ENCODE results near the gene RPL10A. TPM values are rescaled to one million over a fixed set of nuclear protein-coding genes. Genes with fewer than 3 reads are reported as not detected.

The RPL10A gene
- polyA plus RNA-seq, 3 donors: 345 to 1,242 (median 421) TPM

DNA sequence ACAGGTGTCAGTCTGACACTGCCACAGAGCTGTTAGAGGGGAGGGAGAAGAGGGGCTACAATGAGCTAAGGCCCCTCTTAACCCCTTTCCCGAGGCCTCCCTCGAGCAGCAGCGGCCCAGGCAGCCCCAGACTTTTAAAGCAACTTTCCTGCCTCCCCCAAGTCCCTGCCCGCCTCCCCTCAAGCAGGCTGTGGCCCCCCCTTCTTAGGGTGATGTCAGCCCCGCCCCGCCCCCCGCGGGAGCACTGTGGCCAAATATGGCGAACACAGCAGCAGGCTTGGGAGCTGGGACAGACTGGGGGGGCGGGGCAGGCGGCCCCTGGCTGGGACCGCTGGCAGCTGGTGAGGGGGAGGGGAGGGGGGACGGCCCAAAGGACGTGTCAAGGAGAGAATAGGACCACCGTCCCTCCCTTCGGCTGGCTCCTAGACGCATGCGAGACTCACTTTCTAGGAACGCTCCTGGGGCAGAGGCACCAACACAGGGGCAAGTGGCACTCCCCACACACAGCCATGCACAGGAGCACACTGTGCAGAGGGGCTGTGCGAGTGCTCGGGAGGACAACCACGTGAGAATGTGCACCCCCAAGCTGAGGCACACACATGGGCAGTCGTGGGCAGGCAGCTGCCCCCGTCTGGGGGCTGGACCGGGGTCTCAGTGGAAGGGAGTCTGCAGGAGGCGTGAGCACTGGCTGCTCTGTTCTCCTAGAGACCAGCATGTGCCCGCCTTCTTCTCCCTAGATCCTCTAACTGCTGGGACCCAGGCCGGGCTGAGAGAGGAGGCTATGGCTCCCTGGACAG lies 22.0 kb downstream of the RPL10A start:
- TF ChIP-seq, protein P1, sequence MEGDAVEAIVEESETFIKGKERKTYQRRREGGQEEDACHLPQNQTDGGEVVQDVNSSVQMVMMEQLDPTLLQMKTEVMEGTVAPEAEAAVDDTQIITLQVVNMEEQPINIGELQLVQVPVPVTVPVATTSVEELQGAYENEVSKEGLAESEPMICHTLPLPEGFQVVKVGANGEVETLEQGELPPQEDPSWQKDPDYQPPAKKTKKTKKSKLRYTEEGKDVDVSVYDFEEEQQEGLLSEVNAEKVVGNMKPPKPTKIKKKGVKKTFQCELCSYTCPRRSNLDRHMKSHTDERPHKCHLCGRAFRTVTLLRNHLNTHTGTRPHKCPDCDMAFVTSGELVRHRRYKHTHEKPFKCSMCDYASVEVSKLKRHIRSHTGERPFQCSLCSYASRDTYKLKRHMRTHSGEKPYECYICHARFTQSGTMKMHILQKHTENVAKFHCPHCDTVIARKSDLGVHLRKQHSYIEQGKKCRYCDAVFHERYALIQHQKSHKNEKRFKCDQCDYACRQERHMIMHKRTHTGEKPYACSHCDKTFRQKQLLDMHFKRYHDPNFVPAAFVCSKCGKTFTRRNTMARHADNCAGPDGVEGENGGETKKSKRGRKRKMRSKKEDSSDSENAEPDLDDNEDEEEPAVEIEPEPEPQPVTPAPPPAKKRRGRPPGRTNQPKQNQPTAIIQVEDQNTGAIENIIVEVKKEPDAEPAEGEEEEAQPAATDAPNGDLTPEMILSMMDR (IDR thresholded peaks at IDR 0.05): no peak
- Histone ChIP-seq H3K4me3 (replicated peaks in 1 of 3; ENCODE audit: low read depth in 2 of 3, low read length in 3 of 3) (no peak overlapping the region), H3K9ac (ENCODE audit: insufficient read depth, low read length, poor library complexity, severe bottlenecking) (no peak overlapping the region), H3K4me1 (ENCODE audit: control insufficient read depth in 1 of 2, insufficient read depth in 2 of 2, low read length in 2 of 2) (peaks cover 35 to 36% of the 10 kb centered on the region in 2 donors), H3K36me3 (replicated peaks in 1 of 2; ENCODE audit: control insufficient read depth in 1 of 2, insufficient read depth in 2 of 2, low read length in 2 of 2) (no peaks in the 10 kb centered on the region), H3K4me2 (replicated peaks; ENCODE audit: extremely low read depth, low read length, poor library complexity, severe bottlenecking) (no peak overlapping the region), H2AFZ (ENCODE audit: insufficient read depth, low read depth, low read length, poor library complexity, severe bottlenecking) (no peak overlapping the region), H3K27me3 (ENCODE audit: control insufficient read depth in 2 of 2, insufficient read depth in 2 of 2, low read length in 2 of 2) (peaks cover 5 to 56% of the 10 kb centered on the region in 2 donors), H3K79me2 (ENCODE audit: insufficient read depth, low read length) (no peaks in the 10 kb centered on the region), H3K9me3 (replicated peaks in 1 of 2; ENCODE audit: control insufficient read depth in 1 of 2, insufficient read depth in 1 of 2, low read length in 2 of 2) (no peaks in the 10 kb centered on the region), H3K27ac (ENCODE audit: low read depth in 1 of 2, low read length in 2 of 2) (no peak overlapping the region), H4K20me1 (ENCODE audit: insufficient read depth, low read length) (peaks cover 10% of the 10 kb centered on the region)
- Mint-ChIP-seq H3K36me3 (no peaks in the 10 kb centered on the region), H3K27me3 (ENCODE audit: low read depth in 3 of 3) (peaks cover 50 to 60% (median 50%) of the 10 kb centered on the region in 3 donors), H3K27ac (no peak overlapping the region), H3K4me1 (peaks cover 36% of the 10 kb centered on the region), H3K9me3 (peaks cover 0 to 3% (median 2%) of the 10 kb centered on the region in 7 donors), H3K4me3 (peak overlapping the region in 1 of 2 donors; percentile 42)
- WGBS (ENCODE audit: insufficient coverage): 62% methylated on average over 19 of the region's 28 CpGs
- intact Hi-C loops (cut with micrococcal nuclease): no loop called here
- no peak for DNase-seq

DNA sequence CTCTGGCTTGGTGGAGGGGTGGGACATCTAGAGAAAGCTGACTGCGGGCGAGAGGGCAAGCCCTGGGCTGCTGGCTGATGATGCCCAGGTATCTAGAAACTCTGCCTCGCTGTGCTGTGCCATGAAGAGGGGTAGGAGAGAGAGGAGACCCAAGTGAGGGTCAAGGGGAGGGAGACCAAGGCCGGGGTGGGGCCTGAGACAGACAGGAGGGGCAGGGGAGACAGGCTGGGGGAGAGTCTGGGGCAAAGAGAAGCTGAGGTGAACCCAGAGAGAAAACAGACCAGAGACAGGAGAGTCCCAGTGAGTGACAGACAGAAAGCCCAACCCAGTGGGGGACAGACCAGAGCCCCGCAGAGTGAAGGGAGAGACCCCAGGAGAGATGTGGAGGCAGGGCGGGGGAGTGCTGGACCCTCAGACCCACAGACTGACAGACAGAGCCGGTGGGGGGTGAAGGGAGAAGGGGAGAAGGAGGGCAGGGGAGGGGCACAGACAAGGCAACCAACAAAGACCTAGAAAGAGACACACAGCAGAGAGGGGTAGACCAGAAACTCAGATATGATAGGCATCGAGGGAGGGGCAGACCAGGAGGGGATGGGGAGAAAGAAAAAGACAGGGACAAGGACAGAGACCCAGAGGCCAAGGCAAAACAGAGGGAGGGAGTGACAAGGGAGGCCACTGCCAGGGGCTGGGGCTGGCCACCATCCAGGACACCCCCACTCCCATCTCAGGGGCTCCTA lies 22.8 kb downstream of the RPL10A start:
- peaks cover 13 to 64% of the 10 kb centered on the region in 2 donors for H3K27me3 ChIP-seq (ENCODE audit: control insufficient read depth in 2 of 2, insufficient read depth in 2 of 2, low read length in 2 of 2)
- H3K36me3 ChIP-seq (replicated peaks in 1 of 2; ENCODE audit: control insufficient read depth in 1 of 2, insufficient read depth in 2 of 2, low read length in 2 of 2): no peaks in the 10 kb centered on the region
- H4K20me1 ChIP-seq (ENCODE audit: insufficient read depth, low read length): peaks cover 10% of the 10 kb centered on the region
- 94% methylated on average over 7 of the region's 8 CpGs for WGBS (ENCODE audit: insufficient coverage)
- no peak overlapping the region for H3K4me2 ChIP-seq (replicated peaks; ENCODE audit: extremely low read depth, low read length, poor library complexity, severe bottlenecking)
- peaks cover 36 to 40% of the 10 kb centered on the region in 2 donors for H3K4me1 ChIP-seq (ENCODE audit: control insufficient read depth in 1 of 2, insufficient read depth in 2 of 2, low read length in 2 of 2)
- peaks cover 0 to 7% of the 10 kb centered on the region in 2 donors for H3K9me3 ChIP-seq (replicated peaks in 1 of 2; ENCODE audit: control insufficient read depth in 1 of 2, insufficient read depth in 1 of 2, low read length in 2 of 2)
- H2AFZ ChIP-seq (ENCODE audit: insufficient read depth, low read depth, low read length, poor library complexity, severe bottlenecking): no peak overlapping the region
- TF ChIP-seq, protein P1 (IDR thresholded peaks at IDR 0.05): no peak
- no peak overlapping the region for H3K9ac ChIP-seq (ENCODE audit: insufficient read depth, low read length, poor library complexity, severe bottlenecking)
- Mint-ChIP-seq H3K27me3 (ENCODE audit: low read depth in 3 of 3) (peaks cover 55 to 67% (median 58%) of the 10 kb centered on the region in 3 donors), H3K27ac (no peak overlapping the region), H3K36me3 (no peaks in the 10 kb centered on the region), H3K9me3 (peaks cover 0 to 9% (median 2%) of the 10 kb centered on the region in 7 donors), H3K4me3 (peak overlapping the region in 1 of 2 donors; percentile 56), H3K4me1 (peaks cover 37% of the 10 kb centered on the region)
- H3K27ac ChIP-seq (ENCODE audit: low read depth in 1 of 2, low read length in 2 of 2): no peak overlapping the region
- no peak overlapping the region for H3K4me3 ChIP-seq (replicated peaks in 1 of 3; ENCODE audit: low read depth in 2 of 3, low read length in 3 of 3)
- DNase-seq: no peak
- intact Hi-C loops (cut with micrococcal nuclease): no loop called here
- H3K79me2 ChIP-seq (ENCODE audit: insufficient read depth, low read length): no peaks in the 10 kb centered on the region

Measured in CD14-positive monocyte (primary cell).